ACC112 (cell line): Measurements from ENCODE around the gene FASLG.

Source experiments
- H2AFZ ChIP-seq: fragments of 200-600 bp; sonication (generic); one replicate; pipeline ENCODE4 v1.6.0; 2017; ENCODE audit warnings: antibody characterized with exemption, low read length; ENCODE audit not compliant: unreplicated experiment
- H3K27ac ChIP-seq: fragments of 200-600 bp; sonication (generic); 2 replicates; pipeline ENCODE4 v1.5.1; 2014; ENCODE audit warnings: low read depth, mild to moderate bottlenecking, antibody characterized with exemption, low read length, moderate library complexity
- H3K27me3 ChIP-seq: fragments of 200-600 bp; sonication (generic); 2 replicates; pipeline ENCODE4 v1.6.1; 2014; ENCODE audit warnings: mild to moderate bottlenecking, antibody characterized with exemption, low read length, moderate library complexity, mixed read lengths; ENCODE audit not compliant: insufficient read depth
- H3K36me3 ChIP-seq: fragments of 200-600 bp; sonication (generic); 2 replicates; pipeline ENCODE4 v1.6.1; 2016; ENCODE audit warnings: mild to moderate bottlenecking, antibody characterized with exemption, low read length, moderate library complexity, mixed read lengths; ENCODE audit not compliant: insufficient read depth
- H3K4me1 ChIP-seq: fragments of 200-600 bp; sonication (generic); one replicate; pipeline ENCODE4 v1.6.1; 2016; ENCODE audit warnings: low read length, mixed read lengths; ENCODE audit not compliant: insufficient read depth, unreplicated experiment, control insufficient read depth
- H3K4me3 ChIP-seq: fragments of 200-600 bp; sonication (generic); 2 replicates; pipeline ENCODE4 v1.5.1; 2014; ENCODE audit warnings: mild to moderate bottlenecking, low read depth, low read length
- H3K79me2 ChIP-seq: fragments of 200-600 bp; sonication (generic); one replicate; pipeline ENCODE4 v1.6.0; 2016; ENCODE audit warnings: low read length; ENCODE audit not compliant: control insufficient read depth, unreplicated experiment, insufficient read depth

The FASLG gene

DNA sequence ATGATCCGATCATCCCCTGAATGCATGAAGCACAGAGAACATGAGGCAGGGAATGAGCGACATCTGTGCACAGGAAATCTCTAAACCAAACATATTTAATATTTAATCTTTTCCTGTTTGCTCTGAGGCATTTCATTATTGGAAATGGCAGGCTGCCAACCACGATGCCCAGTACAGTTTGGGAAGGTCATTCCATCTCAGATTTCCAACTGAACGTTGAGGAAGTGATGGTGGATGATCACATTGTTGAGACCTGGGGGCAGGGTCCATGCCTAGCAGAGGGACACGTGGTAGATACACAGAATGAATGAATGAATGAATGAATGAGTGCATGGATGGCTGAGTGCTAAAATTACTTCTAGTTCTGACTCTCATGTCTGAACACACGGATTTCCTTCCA, 15.9 kb upstream of the FASLG start:
- H3K36me3 ChIP-seq, result no peaks in the 10 kb centered on the region
- peaks cover 30% of the 10 kb centered on the region for H3K4me1 ChIP-seq
- no peak overlapping the region for H3K4me3 ChIP-seq
- H2AFZ ChIP-seq, result peak overlapping the region; percentile 46
- no peaks in the 10 kb centered on the region for H3K27me3 ChIP-seq
- no peaks in the 10 kb centered on the region for H3K79me2 ChIP-seq
- no peak overlapping the region for H3K27ac ChIP-seq

GRCh38 chr1:172646653-172647052, 12.2 kb upstream of the FASLG start:
- H3K4me3 ChIP-seq, result no peak overlapping the region
- H3K4me1 ChIP-seq, result peaks cover 13% of the 10 kb centered on the region
- no peaks in the 10 kb centered on the region for H3K36me3 ChIP-seq
- no peak overlapping the region for H2AFZ ChIP-seq
- H3K79me2 ChIP-seq, result no peaks in the 10 kb centered on the region
- no peaks in the 10 kb centered on the region for H3K27me3 ChIP-seq
- H3K27ac ChIP-seq, result no peak overlapping the region

GRCh38 chr1:172647110-172647564, 11.8 kb upstream of the FASLG start:
- Histone ChIP-seq H2AFZ (no peak overlapping the region), H3K36me3 (no peaks in the 10 kb centered on the region), H3K4me3 (no peak overlapping the region), H3K27me3 (no peaks in the 10 kb centered on the region), H3K27ac (no peak overlapping the region), H3K4me1 (peaks cover 13% of the 10 kb centered on the region), H3K79me2 (no peaks in the 10 kb centered on the region)

DNA sequence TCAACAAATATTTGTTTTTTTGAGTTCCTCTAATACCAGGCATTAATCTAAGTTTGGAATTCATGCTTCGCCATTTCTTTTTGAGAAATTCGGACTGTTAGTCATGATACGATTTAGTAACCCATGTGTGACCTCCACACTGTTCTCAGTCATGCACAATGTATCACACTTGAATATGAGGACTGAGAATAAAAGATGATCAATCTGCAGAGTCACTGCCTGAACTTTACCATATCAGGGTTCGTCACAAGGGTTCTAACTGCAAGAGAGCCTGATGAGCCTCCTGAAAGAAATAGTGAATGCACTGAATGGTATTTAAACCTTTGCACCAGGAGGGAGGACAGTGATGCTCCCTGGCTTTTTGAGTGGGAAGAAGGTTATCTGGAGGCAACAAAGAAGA, 10.9 kb upstream of the FASLG start:
- H3K36me3 ChIP-seq, result no peaks in the 10 kb centered on the region
- peaks cover 9% of the 10 kb centered on the region for H3K4me1 ChIP-seq
- H3K79me2 ChIP-seq, result no peaks in the 10 kb centered on the region
- H3K4me3 ChIP-seq, result no peak overlapping the region
- no peaks in the 10 kb centered on the region for H3K27me3 ChIP-seq
- no peak overlapping the region for H3K27ac ChIP-seq
- H2AFZ ChIP-seq, result no peak overlapping the region

DNA sequence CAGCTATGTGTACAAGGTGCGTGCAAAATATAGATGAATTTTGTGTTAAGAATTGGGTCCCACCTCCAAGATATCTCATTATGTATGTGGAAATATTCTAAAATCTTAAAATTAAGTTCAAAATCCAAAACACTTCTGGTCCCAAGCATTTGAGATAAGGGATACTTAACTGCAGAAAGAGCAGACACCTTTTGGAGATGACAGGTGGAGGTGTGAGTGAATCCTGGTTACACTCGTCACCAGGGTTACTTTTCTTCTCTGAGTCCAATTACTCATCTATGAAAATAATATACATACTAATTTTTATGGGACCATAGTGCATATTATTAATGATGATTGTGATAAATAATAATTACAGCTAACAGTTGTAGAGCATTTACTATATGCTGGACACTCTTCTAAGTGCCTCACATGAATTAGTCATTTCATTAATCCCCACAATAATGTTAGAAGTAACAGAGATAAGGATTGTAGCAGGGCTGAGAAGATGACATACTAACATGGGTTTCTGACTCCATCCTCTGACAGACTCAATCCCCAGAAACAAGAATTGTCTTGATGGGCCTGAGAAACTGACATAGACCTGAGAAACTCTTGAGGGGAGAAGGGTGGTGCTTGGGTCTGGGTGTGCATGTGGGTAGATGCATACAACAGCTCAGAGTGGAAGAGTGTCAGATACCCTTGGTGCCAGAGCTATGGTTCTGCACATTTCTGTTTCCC, 8.3 kb upstream of the FASLG start:
- Histone ChIP-seq H3K27me3 (no peaks in the 10 kb centered on the region), H3K79me2 (no peaks in the 10 kb centered on the region), H3K27ac (no peak overlapping the region), H3K36me3 (no peaks in the 10 kb centered on the region), H3K4me3 (no peak overlapping the region), H3K4me1 (peaks cover 13% of the 10 kb centered on the region), H2AFZ (no peak overlapping the region)

DNA sequence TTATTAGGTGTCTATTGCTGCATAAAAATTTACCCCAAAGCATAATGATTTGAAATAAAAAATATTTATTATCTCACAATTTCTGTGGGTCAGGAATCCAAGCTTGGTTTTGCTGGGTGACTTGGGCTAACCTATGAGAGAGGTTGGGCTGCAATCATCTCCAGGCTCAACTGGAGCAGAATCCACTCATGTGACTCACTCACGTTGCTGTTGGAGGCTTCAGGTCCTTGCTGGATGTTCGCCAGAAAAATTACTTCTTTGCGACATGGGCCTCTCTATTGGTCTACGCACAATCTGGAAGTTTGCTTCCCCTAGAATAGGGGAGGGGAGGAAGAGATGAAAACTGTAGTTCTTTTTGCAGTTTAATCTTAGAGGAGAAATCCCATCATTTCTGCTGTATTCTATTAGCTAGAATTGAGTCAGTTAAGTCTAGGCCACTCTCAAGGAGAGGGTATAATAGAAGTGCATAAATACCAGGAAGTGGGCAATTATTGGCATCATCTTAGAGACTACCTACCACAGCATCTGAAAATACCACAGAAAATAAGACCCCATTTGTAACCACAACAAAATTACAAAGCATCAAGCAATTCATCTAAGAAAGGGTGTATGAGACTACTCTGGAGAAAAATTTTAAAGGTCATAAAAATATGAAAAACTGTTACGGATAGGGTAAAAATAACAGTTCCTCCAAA, 5.7 kb upstream of the FASLG start:
- Histone ChIP-seq H3K27ac (no peak overlapping the region), H3K36me3 (no peaks in the 10 kb centered on the region), H3K4me1 (peaks cover 13% of the 10 kb centered on the region), H3K27me3 (no peaks in the 10 kb centered on the region), H2AFZ (no peak overlapping the region), H3K79me2 (no peaks in the 10 kb centered on the region), H3K4me3 (no peak overlapping the region)

- H3K4me3 ChIP-seq, result no peak overlapping the region
- no peaks in the 10 kb centered on the region for H3K36me3 ChIP-seq
- H3K4me1 ChIP-seq, result peaks cover 13% of the 10 kb centered on the region
- H3K27ac ChIP-seq, result peak overlapping the region; percentile 41
- no peaks in the 10 kb centered on the region for H3K27me3 ChIP-seq
- no peaks in the 10 kb centered on the region for H3K79me2 ChIP-seq
- no peak overlapping the region for H2AFZ ChIP-seq
Observed at GRCh38 chr1:172654535-172654934, 4.4 kb upstream of the FASLG start.

DNA sequence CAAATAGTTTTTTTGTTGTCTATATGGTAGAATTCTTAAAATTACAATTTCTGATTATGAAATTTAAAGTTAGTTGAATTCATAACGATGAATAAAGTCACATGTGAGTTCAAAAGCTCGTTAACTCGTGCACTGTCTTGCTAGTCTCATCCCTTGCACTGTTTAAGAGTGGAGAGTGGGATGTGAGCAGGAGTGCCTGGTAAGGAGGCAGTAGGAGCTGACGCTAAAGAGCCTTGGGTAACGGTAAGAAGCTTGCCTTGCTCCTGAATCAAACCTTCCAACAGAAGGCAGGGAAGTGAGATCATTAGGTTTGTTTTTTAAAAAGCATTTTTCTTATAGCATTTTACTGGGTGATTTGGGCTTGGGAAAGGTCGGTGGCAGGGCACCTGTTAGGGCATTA, 2.3 kb upstream of the FASLG start:
- H3K27ac ChIP-seq, result no peak overlapping the region
- peaks cover 13% of the 10 kb centered on the region for H3K4me1 ChIP-seq
- H3K4me3 ChIP-seq, result no peak overlapping the region
- H3K27me3 ChIP-seq, result no peaks in the 10 kb centered on the region
- no peaks in the 10 kb centered on the region for H3K36me3 ChIP-seq
- H3K79me2 ChIP-seq, result no peaks in the 10 kb centered on the region
- H2AFZ ChIP-seq, result no peak overlapping the region

DNA sequence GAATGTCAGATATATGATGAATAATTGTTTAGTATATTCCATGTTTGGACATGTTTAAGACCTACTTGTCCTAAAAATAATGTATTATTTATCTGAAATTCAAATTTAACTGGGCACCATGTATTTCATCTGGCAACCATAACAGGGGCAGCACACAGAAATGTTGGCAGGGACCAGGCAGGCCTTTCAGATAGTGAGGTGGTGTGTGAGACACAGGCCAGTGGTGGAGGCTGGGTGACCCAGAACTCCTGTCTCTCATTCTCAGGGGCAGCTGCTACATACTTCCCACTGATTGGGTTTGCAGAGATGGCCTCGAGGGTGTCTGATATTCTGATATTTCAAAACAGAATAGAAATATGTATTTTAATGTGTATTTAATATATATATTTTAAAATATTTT, 1.3 kb upstream of the FASLG start:
- Histone ChIP-seq H3K4me3 (no peak overlapping the region), H3K27ac (no peak overlapping the region), H3K79me2 (no peaks in the 10 kb centered on the region), H3K36me3 (no peaks in the 10 kb centered on the region), H3K4me1 (peaks cover 13% of the 10 kb centered on the region), H3K27me3 (no peaks in the 10 kb centered on the region), H2AFZ (no peak overlapping the region)

DNA sequence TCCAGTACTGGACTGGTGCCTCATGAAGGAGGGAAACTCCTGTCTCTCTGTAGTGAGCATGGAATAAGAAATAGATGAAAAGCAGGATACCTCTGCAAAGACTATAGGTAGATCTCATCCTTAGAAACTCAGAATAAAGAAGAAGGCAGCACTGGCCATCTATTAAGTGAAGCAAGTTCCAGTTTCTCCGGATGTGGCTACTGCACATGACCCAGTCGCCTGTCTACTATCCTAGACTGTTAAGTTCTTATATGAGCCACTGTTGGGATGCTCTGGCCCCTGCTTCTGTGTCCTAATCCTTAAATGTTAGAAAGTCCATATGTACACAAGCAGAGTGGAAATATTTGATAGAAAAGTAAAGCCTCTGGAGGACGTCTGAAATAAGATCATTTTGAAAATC, 2.2 kb downstream of the FASLG start:
- no peaks in the 10 kb centered on the region for H3K27me3 ChIP-seq
- no peaks in the 10 kb centered on the region for H3K79me2 ChIP-seq
- no peak overlapping the region for H3K27ac ChIP-seq
- H3K36me3 ChIP-seq, result no peaks in the 10 kb centered on the region
- H3K4me3 ChIP-seq, result no peak overlapping the region
- no peaks in the 10 kb centered on the region for H3K4me1 ChIP-seq
- no peak overlapping the region for H2AFZ ChIP-seq

DNA sequence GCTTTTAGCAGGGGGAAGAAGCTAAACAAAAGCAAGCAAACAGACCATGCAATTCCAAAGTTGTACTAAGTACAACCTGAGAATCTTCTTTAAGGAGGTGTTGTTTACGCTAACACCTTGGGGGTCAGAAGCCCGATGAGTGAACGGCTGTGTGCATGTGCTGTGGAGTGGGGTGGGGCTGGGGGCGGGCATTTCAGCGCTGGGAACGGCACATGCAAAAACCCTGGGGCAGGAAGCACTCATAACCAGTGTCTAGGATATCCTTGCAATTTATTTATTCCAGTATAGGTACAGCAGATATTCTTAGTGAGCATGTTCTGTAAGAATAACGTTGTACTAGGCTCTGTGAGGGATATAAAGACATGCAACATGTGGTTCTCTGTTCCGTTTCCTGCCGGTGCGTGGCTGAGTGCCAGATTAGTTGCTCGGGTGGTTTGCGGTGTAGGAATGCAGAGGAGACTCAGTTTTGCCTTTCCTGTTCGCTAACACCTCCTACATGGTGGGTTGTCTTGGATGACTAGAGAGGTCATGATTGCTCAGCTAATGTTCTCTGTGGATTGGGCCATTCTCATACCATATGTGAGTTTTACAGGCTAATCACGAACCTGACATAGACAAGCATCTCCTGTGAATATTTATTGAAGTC, 3.7 kb downstream of the FASLG start:
- Histone ChIP-seq H3K4me1 (no peaks in the 10 kb centered on the region), H3K27ac (no peak overlapping the region), H2AFZ (no peak overlapping the region), H3K79me2 (no peaks in the 10 kb centered on the region), H3K4me3 (no peak overlapping the region), H3K27me3 (no peaks in the 10 kb centered on the region), H3K36me3 (no peaks in the 10 kb centered on the region)
